T-helper 1 cell treated with Interleukin-12 subunit alpha and Interleukin-12 subunit beta and Interleukin-4 antibody, amounts not matched to agents 30 μg/mL and 1 μg/mL, for 36 hours (primary cell): ENCODE results near the gene IFT122.
A peak's percentile ranks its signal among the peaks of the same experiment; 100 is the strongest.
"Not testable (repeated sequence)": the region's sequence is repeated elsewhere in the genome, so short reads cannot be mapped to it uniquely, and the experiment has no call there.

Source experiments
- H3K27ac Mint-ChIP-seq: one replicate; pipeline ENCODE4 v1.8.0; 2021; ENCODE audit warnings: mild to moderate bottlenecking, mixed read lengths
- H3K27me3 Mint-ChIP-seq: one replicate; pipeline ENCODE4 v1.8.0; 2021; ENCODE audit warnings: low read depth, mixed read lengths
- H3K36me3 Mint-ChIP-seq: one replicate; pipeline ENCODE4 v1.8.0; 2021; ENCODE audit warnings: low read depth, mixed read lengths
- H3K4me1 Mint-ChIP-seq: one replicate; pipeline ENCODE4 v1.8.0; 2021; ENCODE audit warnings: low read depth, mixed read lengths
- H3K4me3 Mint-ChIP-seq: one replicate; pipeline ENCODE4 v1.8.0; 2021; ENCODE audit warnings: mild to moderate bottlenecking, moderate library complexity, mixed read lengths
- H3K9me3 Mint-ChIP-seq: one replicate; pipeline ENCODE4 v1.8.0; 2021; ENCODE audit warnings: mixed read lengths

The IFT122 gene

DNA sequence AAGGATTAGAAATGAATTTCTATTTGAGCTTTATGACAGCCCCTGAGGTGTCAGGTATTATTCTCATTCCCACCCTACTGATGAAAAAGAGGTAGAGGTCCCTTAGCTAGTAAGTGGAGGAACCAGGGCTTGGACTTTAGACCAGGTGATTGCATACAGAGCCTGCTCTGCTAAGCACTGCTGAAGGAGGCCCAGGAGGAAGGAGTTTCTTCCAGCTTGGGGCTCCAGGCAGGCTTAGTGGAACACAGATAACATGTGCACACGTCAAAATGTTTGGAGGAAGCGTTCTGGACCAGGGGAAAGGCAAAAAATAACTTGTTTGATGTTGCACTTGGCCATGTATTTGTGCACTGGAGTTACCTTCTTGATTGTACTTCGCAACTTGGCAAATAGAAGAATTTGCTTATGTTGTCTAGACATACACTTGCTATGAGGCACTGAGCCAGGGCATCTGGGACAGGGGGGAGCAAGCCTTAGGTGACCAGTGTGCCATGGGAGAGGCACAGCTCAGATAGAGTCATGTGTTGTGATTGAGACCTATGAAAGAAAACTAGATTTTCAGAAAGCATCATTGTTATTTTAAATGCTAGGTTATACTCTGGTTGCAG is 22.4 kb downstream of the IFT122 start:
- Mint-ChIP-seq H3K4me3 (no peak overlapping the region), H3K9me3 (no peaks in the 10 kb centered on the region), H3K4me1 (peaks cover 8% of the 10 kb centered on the region), H3K36me3 (peaks cover 4% of the 10 kb centered on the region), H3K27me3 (no peaks in the 10 kb centered on the region), H3K27ac (no peak overlapping the region)

DNA sequence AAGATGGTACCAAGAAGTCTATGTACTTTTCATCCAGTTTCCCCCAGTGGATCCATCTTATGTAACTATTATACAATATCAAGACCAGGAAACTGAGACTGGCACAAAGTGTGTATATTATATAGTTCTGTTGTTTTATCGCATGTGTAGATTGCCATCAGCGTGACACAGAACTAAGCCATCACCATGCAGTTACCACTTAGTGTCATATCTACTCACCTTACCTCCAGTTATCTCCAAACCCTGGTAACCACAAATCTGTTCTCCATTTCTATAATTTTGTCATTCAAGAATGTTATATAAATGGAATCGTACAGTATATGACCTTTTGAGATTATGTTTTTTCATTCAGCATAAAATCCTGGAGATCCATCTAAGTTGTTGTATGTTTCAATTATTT is 23.1 kb downstream of the IFT122 start:
- H3K36me3 Mint-ChIP-seq = peaks cover 4% of the 10 kb centered on the region
- no peaks in the 10 kb centered on the region for H3K27me3 Mint-ChIP-seq
- no peaks in the 10 kb centered on the region for H3K9me3 Mint-ChIP-seq
- H3K4me1 Mint-ChIP-seq = peaks cover 8% of the 10 kb centered on the region
- no peak overlapping the region for H3K27ac Mint-ChIP-seq
- H3K4me3 Mint-ChIP-seq = no peak overlapping the region

DNA sequence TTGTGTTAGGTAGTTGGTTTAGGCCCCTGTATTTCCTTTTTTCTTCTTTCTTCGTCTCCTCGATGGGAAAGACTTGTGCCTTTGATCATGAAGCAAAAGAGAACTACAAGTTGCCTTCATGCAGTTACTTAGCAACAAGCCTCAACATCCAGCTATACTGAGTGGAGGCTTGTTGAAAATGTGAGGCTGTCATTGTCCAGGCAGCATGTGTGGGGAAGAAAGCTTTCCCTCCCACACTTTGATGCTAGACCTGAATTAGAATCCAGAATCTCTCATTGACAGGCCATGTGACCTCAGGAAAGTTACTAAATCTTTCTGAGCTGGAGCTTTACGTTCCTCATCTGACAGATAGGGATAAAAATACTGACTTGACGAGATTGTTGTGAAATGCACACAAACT is 23.7 kb downstream of the IFT122 start:
- Mint-ChIP-seq H3K9me3 (no peaks in the 10 kb centered on the region), H3K27me3 (no peaks in the 10 kb centered on the region), H3K4me3 (no peak overlapping the region), H3K36me3 (peaks cover 4% of the 10 kb centered on the region), H3K27ac (no peak overlapping the region), H3K4me1 (peaks cover 8% of the 10 kb centered on the region)

DNA sequence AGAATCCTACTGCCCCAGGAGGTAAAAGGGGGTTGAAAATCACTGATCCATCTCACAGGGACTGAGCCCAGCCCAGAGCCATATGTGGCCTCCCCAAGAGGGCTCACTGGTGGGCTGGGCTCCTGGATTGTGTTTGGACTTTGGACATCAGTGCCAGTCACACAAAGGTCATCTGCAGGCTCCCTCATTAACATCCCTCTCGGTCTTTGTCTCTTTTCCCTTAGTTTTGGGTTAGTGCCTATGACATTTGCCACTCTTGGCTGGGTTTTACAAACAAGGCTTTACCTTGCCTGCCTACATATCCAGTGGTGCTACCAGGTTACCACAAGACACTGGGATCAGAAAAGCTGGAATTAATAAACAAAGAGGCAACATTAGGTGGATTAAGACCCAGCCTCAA is 27.9 kb downstream of the IFT122 start:
- H3K4me3 Mint-ChIP-seq = no peak overlapping the region
- no peaks in the 10 kb centered on the region for H3K27me3 Mint-ChIP-seq
- H3K9me3 Mint-ChIP-seq = no peaks in the 10 kb centered on the region
- H3K27ac Mint-ChIP-seq = no peak overlapping the region
- H3K36me3 Mint-ChIP-seq = peaks cover 3% of the 10 kb centered on the region
- no peaks in the 10 kb centered on the region for H3K4me1 Mint-ChIP-seq

DNA sequence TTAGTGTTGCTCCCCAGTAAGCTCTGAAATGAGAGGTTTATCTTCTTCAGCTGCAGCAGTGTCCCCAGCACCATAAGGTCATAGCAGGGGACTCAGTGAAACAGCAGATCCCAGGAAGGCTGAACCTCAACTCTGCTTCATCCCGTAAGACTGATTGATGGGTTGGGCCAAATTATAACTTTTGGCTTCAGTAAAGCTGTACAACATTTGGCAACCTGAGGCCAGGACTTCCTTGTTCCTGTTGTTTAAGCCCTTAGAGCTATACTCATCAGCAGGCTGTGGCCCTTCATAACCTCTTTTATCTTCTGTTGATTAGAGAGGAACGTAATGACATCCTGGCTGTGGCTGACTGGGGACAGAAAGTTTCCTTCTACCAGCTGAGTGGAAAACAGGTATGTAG is 29.0 kb downstream of the IFT122 start:
- Mint-ChIP-seq H3K4me3 (no peak overlapping the region), H3K4me1 (no peaks in the 10 kb centered on the region), H3K9me3 (no peaks in the 10 kb centered on the region), H3K27me3 (no peaks in the 10 kb centered on the region), H3K27ac (no peak overlapping the region), H3K36me3 (peaks cover 3% of the 10 kb centered on the region)

DNA sequence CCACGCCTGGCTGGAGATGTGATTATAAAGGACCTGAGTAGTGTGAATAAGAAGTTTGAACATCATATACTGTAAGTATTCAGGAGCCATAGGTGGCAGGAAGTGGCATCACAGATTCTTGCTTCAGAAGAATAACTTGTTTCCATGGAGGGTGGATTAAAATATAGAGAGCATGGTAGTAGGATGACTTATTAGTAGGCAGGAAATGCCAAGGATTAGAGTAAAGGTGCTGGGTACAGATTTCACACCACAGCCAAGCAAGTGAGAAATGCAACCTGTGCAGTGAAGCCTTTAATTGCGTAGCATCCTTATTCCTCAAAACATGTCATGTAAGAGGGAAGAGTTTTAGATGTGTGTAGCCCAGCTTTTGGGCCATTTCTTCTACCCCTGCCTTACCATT is 30.8 kb downstream of the IFT122 start:
- no peaks in the 10 kb centered on the region for H3K27me3 Mint-ChIP-seq
- H3K27ac Mint-ChIP-seq = no peak overlapping the region

DNA sequence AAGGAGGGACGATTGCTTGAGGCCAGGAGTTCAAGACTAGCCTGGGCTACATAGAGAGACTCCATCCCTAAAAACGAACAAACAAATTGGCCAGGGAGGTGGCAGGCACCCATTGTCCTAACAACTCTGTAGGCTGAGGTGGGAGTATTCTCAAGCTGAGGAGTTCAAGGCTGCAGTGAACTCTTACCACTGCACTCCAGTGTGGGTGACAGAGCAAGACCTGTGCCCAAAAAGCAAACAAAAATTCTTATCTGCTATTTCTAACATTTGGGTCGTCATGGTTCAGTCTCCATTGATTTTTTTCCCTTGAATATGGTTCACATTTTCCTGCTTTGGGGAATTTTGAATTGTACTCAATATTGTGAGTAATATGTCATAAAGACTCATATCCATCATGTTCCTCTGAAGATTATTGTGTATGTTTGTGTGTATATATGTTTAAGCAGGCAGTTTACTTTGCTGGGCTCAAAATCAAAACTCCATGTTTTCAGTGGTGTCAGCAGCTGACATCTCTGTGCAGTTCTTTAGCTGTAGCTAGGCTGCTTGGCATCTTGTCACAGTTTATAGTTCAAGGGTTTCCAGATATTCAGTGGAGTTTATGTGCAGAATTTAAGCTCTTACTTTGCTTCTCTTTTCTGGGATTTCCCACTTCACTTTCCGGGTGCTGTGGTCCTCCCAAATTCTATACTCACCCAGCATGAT is 33.2 kb downstream of the IFT122 start:
- Mint-ChIP-seq H3K27ac (no peak overlapping the region), H3K27me3 (no peaks in the 10 kb centered on the region), H3K4me3 (no peak overlapping the region), H3K9me3 (no peaks in the 10 kb centered on the region), H3K4me1 (no peaks in the 10 kb centered on the region), H3K36me3 (peaks cover 3% of the 10 kb centered on the region)

More for the DNA sequence above, 30.8 kb downstream of the IFT122 start:
- Mint-ChIP-seq H3K4me3 (no peak overlapping the region), H3K9me3 (no peaks in the 10 kb centered on the region), H3K36me3 (peaks cover 3% of the 10 kb centered on the region), H3K4me1 (no peaks in the 10 kb centered on the region)

DNA sequence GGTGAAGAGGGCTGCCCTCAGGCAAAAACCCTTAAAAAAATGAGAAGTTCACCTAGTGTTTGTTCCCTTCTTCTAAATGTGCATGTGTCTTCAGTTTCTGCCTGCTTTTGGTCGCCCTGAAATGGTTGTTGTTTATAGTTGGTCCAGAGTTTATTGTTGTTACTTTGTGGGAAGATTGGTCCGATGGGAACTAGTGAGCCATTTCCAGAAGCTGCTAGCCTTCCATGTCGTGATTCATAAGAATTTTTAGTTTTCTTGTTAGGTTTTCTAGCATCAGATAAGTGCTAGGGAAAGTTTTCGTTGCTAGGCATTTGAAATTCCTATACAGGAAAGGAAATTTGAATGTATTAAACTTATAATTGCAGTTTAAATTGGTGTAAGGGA is 33.7 kb downstream of the IFT122 start:
- H3K27ac Mint-ChIP-seq = no peak overlapping the region
- no peaks in the 10 kb centered on the region for H3K27me3 Mint-ChIP-seq
- no peaks in the 10 kb centered on the region for H3K9me3 Mint-ChIP-seq
- no peak overlapping the region for H3K4me3 Mint-ChIP-seq
- peaks cover 3% of the 10 kb centered on the region for H3K36me3 Mint-ChIP-seq
- no peaks in the 10 kb centered on the region for H3K4me1 Mint-ChIP-seq

DNA sequence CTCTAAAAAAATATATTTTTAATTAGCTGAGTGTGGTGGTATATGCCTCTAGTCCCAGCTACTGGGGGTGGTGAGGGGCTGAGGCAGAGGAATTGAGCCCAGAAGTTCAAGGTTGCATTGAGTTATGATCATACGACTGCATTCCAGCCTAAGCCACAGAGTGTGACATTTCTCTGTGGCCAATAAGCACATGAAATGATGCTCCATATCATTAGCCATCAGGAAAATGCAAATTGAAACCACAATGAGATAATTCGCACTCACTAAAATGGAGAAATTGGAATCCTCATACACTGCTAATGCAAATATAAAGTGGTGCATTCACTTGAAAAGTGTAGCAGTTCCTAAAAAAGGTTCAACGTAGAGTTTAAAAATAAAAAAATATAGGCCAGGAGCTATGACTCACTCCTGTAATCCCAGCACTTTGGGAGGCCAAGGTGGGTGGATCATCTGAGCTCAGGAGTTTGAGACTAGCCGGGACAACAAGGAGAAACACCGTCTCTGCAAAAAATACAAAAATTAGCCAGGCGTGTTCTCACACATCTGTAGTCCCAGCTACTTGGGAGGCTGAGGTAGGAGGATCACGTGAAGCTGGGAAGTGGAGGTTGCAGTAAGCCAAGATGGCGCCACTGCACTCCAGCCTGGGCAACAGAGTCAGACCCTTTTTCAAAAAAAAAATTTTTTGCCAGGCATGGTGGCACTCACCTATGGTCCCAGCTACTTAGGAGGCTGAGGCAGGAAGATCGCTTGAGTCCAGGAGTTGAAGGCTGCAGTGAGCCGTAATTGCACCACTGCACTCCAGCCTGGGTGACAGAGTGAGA is 35.2 kb downstream of the IFT122 start:
- H3K27ac Mint-ChIP-seq = no peak overlapping the region

DNA sequence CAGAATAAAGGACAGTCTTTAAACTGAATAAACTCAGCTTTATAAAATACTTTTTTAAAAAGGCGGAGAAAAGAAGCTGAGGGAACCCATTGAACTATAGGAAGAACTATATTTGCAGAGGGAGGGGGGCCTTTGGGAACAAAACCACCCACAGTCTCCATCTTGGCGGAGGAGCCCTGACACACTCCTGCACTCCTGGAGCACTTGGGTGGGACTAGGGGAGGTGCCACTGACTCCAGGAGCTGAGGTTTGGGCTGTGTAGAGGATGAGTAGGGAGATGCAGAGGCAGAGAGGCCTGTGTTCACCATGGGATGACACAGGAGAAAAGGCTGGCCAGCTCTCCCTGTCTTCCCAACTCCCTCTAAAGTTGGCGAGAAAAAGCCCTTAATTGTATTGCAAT is 35.8 kb downstream of the IFT122 start:
- no peak overlapping the region for H3K4me3 Mint-ChIP-seq
- H3K27me3 Mint-ChIP-seq = no peaks in the 10 kb centered on the region
- no peaks in the 10 kb centered on the region for H3K4me1 Mint-ChIP-seq
- H3K36me3 Mint-ChIP-seq = peaks cover 5% of the 10 kb centered on the region
- no peak overlapping the region for H3K27ac Mint-ChIP-seq
- no peaks in the 10 kb centered on the region for H3K9me3 Mint-ChIP-seq

More for the DNA sequence above, 35.2 kb downstream of the IFT122 start:
- Mint-ChIP-seq H3K9me3 (no peaks in the 10 kb centered on the region), H3K4me1 (no peaks in the 10 kb centered on the region), H3K36me3 (peaks cover 5% of the 10 kb centered on the region), H3K4me3 (no peak overlapping the region), H3K27me3 (no peaks in the 10 kb centered on the region)

DNA sequence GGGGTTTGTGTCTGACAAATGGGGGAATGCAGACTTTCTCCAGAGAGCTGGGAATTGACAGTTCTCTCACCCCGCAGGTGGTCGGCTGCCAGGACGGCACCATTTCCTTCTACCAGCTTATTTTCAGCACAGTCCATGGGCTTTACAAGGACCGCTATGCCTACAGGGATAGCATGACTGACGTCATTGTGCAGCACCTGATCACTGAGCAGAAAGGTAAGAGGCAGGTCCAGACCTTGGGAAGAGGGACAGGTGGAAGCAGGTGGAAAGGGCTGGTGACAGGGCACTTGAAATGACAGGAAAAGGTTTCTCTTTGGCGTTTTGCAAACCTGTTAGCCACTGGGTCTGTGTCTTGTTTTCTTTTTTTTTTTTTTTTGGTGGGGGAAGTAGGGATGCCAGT is 36.6 kb downstream of the IFT122 start:
- Mint-ChIP-seq H3K27me3 (no peaks in the 10 kb centered on the region), H3K36me3 (peaks cover 5% of the 10 kb centered on the region), H3K4me3 (no peak overlapping the region), H3K9me3 (no peaks in the 10 kb centered on the region), H3K27ac (no peak overlapping the region), H3K4me1 (no peaks in the 10 kb centered on the region)

DNA sequence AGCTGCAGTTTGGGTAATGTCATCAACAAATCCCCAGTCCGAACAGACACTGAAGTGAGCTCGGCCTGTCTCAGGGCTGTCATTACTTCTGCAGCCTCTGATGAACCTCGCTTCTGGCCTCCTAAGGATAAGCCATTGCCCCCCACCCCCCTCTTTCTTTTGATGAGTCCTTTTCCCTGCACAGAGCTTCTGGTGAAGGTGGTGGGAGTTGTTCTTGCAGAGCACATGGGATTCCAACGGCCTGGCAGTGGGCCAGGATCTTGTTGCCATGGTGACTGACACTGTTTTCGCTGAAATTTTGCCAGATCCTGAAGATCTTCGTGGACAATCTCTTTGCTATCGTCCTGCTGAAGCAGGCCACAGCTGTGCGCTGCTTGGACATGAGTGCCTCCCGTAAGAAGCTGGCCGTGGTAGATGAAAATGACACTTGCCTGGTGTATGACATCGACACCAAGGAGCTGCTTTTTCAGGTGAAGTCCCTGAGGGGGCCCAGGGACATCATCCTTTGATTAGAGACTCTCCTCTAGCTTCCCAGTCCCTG is 41.3 kb downstream of the IFT122 start:
- H3K27ac Mint-ChIP-seq, H3K9me3 Mint-ChIP-seq, H3K4me3 Mint-ChIP-seq, H3K4me1 Mint-ChIP-seq, H3K27me3 Mint-ChIP-seq: not testable (repeated sequence)
- H3K36me3 Mint-ChIP-seq = peaks cover 10% of the 10 kb centered on the region

DNA sequence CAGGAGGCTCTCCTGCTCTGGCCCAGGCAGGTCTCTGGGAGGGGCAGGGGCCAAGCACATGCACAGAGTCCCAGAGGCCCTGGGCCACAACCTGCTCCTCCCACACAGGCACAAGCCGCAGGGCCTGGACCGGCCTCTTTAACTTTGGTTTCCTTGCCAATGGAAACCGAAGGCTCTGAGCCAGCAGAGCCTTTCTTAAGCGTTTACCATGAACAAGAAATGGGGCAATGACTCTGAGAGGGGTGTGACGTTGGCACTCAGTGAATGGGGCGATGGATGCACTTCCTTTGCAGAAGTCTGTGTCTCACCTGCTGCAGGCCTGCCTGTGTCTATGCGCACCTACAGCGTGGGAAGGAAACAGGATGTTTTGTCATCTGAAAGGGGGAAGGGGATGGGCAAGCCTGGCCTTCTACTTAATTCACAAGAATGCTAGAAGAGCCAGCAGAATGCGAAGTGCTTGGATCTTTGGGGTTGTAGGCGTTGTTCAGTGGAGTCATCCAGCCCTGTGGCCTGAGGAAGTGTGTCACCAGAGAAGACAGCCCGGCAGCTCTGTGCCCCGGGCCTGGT is 41.8 kb downstream of the IFT122 start:
- H3K4me3 Mint-ChIP-seq = no peak overlapping the region
- peaks cover 6% of the 10 kb centered on the region for H3K4me1 Mint-ChIP-seq
- no peaks in the 10 kb centered on the region for H3K27me3 Mint-ChIP-seq
- H3K36me3 Mint-ChIP-seq = peaks cover 10% of the 10 kb centered on the region
- no peaks in the 10 kb centered on the region for H3K9me3 Mint-ChIP-seq
- peak overlapping the region; percentile 88 for H3K27ac Mint-ChIP-seq

DNA sequence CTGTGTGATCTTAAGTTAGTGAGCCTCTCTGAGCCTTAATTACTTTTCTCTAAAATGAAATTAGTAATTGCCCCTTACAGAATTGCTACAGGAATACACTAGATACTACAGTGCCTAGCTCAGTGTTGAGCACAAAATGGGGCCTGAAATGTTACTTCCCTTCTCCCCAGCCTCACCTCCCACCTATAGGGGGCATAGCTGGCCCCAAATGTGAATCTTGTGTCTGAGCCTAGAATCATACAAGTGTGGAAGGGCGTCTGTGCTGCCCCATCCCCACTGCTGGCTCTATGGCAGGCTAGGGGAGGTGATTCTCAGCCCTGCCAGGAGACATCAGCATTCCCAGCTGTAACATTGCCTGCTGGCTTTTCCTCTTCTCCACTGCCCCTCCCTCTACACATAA is 42.7 kb downstream of the IFT122 start:
- no peaks in the 10 kb centered on the region for H3K9me3 Mint-ChIP-seq
- H3K27me3 Mint-ChIP-seq = no peaks in the 10 kb centered on the region
- H3K4me3 Mint-ChIP-seq = no peak overlapping the region
- peaks cover 6% of the 10 kb centered on the region for H3K4me1 Mint-ChIP-seq
- peak overlapping the region; percentile 64 for H3K27ac Mint-ChIP-seq
- peaks cover 10% of the 10 kb centered on the region for H3K36me3 Mint-ChIP-seq
